ENCODE data around the gene ZFPL1.

- TF ChIP-seq CSDC2 (CRISPR knock-in tag; IDR thresholded peaks at IDR 0.05) = no peak
- TF ChIP-seq ARNTL (CRISPR knock-in tag; IDR thresholded peaks at IDR 0.05; ENCODE audit: borderline replicate concordance, low read depth) = no peak
- no peak for TF ChIP-seq ZFP3 (CRISPR knock-in tag; IDR thresholded peaks at IDR 0.05)
- TF ChIP-seq SNAI2 (CRISPR knock-in tag; IDR thresholded peaks at IDR 0.05) = no peak
- TF ChIP-seq ZNF70 (CRISPR knock-in tag; IDR thresholded peaks at IDR 0.05) = no peak
Observed at GRCh38 chr11:65103476-65103875, 19.5 kb downstream of the ZFPL1 start.
